ENCODE results near the gene BRS3. TPM values are rescaled to one million over a fixed set of nuclear protein-coding genes. Genes with fewer than 3 reads are reported as not detected.

Gene BRS3
- total and polyA plus RNA-seq, 10 of the 15 experiments (the other 5 are each of a cell fraction or from before 2014, with no cell fraction given): not detected

- H3K27me3 ChIP-seq (replicated peaks in 1 of 2; ENCODE audit: control insufficient read depth in 2 of 2, insufficient read depth in 2 of 2, low read length in 1 of 2): no peaks in the 10 kb centered on the region; a peak in 1 of 4 replicates
Measured at GRCh38 chrX:136457303-136457917, 30.3 kb upstream of the BRS3 start.

More at GRCh38 chrX:136457303-136457917, 30.3 kb upstream of the BRS3 start:
- no peak for TF ChIP-seq WRNIP1 (IDR thresholded peaks at IDR 0.05; ENCODE audit: borderline replicate concordance, low read depth, low read length)
- no peak for TF ChIP-seq CBX3 (IDR thresholded peaks at IDR 0.05; ENCODE audit: borderline replicate concordance, low read depth)
- TF ChIP-seq USF1 (IDR thresholded peaks at IDR 0.05; ENCODE audit: borderline replicate concordance, extremely low read length, insufficient read depth, low read depth, low read length): no peak
- TF ChIP-seq HCFC1 (IDR thresholded peaks at IDR 0.05; ENCODE audit: low read length): no peak
- TF ChIP-seq, protein P1, sequence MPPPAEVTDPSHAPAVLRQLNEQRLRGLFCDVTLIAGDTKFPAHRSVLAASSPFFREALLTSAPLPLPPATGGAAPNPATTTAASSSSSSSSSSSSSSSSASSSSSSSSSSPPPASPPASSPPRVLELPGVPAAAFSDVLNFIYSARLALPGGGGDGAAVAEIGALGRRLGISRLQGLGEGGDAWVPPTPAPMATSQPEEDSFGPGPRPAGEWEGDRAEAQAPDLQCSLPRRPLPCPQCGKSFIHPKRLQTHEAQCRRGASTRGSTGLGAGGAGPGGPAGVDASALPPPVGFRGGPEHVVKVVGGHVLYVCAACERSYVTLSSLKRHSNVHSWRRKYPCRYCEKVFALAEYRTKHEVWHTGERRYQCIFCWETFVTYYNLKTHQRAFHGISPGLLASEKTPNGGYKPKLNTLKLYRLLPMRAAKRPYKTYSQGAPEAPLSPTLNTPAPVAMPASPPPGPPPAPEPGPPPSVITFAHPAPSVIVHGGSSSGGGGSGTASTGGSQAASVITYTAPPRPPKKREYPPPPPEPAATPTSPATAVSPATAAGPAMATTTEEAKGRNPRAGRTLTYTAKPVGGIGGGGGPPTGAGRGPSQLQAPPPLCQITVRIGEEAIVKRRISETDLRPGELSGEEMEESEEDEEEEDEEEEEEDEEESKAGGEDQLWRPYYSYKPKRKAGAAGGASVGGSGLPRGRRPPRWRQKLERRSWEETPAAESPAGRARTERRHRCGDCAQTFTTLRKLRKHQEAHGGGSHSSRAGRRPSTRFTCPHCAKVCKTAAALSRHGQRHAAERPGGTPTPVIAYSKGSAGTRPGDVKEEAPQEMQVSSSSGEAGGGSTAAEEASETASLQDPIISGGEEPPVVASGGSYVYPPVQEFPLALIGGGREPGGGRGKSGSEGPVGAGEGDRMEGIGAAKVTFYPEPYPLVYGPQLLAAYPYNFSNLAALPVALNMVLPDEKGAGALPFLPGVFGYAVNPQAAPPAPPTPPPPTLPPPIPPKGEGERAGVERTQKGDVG (CRISPR knock-in tag; IDR thresholded peaks at IDR 0.05): no peak
- TF ChIP-seq CBFB (IDR thresholded peaks at IDR 0.05; ENCODE audit: low read depth): no peak
- TF ChIP-seq ZNF217 (IDR thresholded peaks at IDR 0.05): no peak
- TF ChIP-seq EGR1 (IDR thresholded peaks at IDR 0.05; ENCODE audit: borderline replicate concordance in 1 of 2, low read depth in 2 of 2, low read length in 2 of 2): no peak
- no peak for TF ChIP-seq MXI1 (IDR thresholded peaks at IDR 0.05; ENCODE audit: low read depth, low read length)
- TF ChIP-seq BCL11A (IDR thresholded peaks at IDR 0.05; ENCODE audit: low read depth, low read length): no peak
- TF ChIP-seq TCF12 (IDR thresholded peaks at IDR 0.05; ENCODE audit: low read depth, low read length): no peak
- no peak for TF ChIP-seq MEF2A (IDR thresholded peaks at IDR 0.05; ENCODE audit: insufficient read depth, low read depth, low read length)
- TF ChIP-seq MYB (IDR thresholded peaks at IDR 0.05; ENCODE audit: borderline replicate concordance, low read depth, low read length): no peak
- TF ChIP-seq POLR2AphosphoS2 (IDR thresholded peaks at IDR 0.05; ENCODE audit: low read depth, low read length): no peak
- no peak for TF ChIP-seq NBN (IDR thresholded peaks at IDR 0.05)
- no peak for TF ChIP-seq ATF3 (IDR thresholded peaks at IDR 0.05; ENCODE audit: borderline replicate concordance, extremely low read depth, low read depth, low read length)
- Histone ChIP-seq H2AFZ (ENCODE audit: control insufficient read depth, low read depth, low read length) (no peak overlapping the region), H3K4me3 (no peak overlapping the region), H3K9me3 (replicated peaks; ENCODE audit: control insufficient read depth, insufficient read depth, low read length) (no peaks in the 10 kb centered on the region), H3K36me3 (ENCODE audit: control insufficient read depth in 2 of 2, insufficient read depth in 2 of 2, low read length in 1 of 2) (no peaks in the 10 kb centered on the region), H3K27ac (ENCODE audit: control insufficient read depth, insufficient read depth) (no peak overlapping the region), H3K4me2 (ENCODE audit: control insufficient read depth, insufficient read depth) (no peak overlapping the region), H3K9ac (ENCODE audit: control insufficient read depth, insufficient read depth, low read length) (no peak overlapping the region), H3K79me2 (ENCODE audit: control insufficient read depth, insufficient read depth, low read length) (no peaks in the 10 kb centered on the region), H3K4me1 (ENCODE audit: control insufficient read depth, insufficient read depth, low read length) (no peaks in the 10 kb centered on the region), H4K20me1 (ENCODE audit: control insufficient read depth, insufficient read depth) (no peaks in the 10 kb centered on the region)
- DNase-seq (ENCODE audit: low read depth, low spot score): no peak
- no peak for ATAC-seq
- POLR2A ChIA-PET: no interaction called here
- 8% methylated on average over 5 of the region's 5 CpGs for WGBS (ENCODE audit: insufficient coverage, insufficient replicate concordance, low lambda C conversion rate, missing lambda C conversion rate)
- no peak for FAIRE-seq
- in situ Hi-C loops (cut with MboI): no loop called here
- CTCF ChIA-PET: no interaction called here
- no TSS peak for BruUV-seq (replicated peaks)
- RAD21 ChIA-PET (ENCODE audit: unreplicated experiment): no interaction called here
- intact Hi-C loops (cut with micrococcal nuclease; ENCODE audit: unreplicated experiment): no loop called here
- SMC1A ChIA-PET (ENCODE audit: uncharacterized antibody, unreplicated experiment): no interaction called here

All from GM12878 (cell line).